Activated effector memory CD4-positive, alpha-beta T cell treated with Interleukin-2 at 50 U/mL for 16 hours (primary cell): ENCODE data around the gene MTX1.
A peak's percentile ranks its signal among the peaks of the same experiment; 100 is the strongest.
"Not testable (repeated sequence)": the region's sequence is repeated elsewhere in the genome, so short reads cannot be mapped to it uniquely, and the experiment has no call there.

ENCODE experiments used
- DNase-seq: peaks from one replicate; pipeline ENCODE4 v3.0.0-alpha.2; 2020

The MTX1 gene

DNA sequence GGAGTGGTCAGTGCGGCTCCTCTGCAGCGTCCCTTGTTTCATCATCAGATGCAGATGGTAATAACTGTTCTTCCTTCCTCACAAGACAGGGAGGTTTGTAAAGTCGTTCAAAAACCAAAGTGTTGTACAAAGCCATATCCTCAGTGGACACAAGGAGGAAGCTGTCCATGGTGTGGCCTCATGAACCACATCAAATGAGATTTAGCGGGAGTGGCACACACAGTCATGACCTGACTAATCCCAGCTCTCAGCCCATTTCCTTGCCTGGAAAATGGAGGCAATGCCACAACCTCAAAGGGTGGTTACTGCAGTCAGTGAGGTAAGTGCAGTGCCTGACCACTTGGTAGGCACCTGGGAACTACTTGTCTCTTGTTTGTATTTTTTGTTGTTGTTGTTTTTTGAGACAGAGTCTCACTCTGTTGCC, 33.4 kb downstream of the MTX1 start:
- no peak for DNase-seq

DNA sequence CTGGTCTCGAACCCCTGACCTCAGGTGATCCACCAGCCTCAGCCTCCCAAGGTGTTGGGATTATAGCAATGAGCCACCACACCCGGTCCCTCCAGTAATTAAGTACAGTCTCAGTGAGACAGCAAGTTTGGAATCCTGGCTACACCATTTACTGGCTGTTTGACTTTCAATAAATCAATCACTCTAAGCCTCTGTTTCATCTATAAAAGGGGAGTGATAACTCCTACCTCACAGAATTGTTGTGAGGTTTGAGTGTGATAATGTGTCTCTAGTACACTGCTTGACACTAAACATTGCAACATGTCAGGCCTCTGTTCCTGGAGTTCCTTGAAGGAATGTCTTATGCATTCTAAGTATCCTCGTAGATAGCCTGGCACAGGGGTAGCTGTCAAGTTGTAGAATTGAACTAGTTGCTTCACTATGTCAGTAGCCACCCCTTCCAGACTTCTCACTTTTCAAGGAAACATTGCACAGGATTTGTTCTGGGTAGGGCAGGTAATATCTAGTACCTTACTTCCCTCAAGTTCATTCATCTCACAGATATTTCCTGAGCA, 34.4 kb downstream of the MTX1 start:
- no peak for DNase-seq

DNA sequence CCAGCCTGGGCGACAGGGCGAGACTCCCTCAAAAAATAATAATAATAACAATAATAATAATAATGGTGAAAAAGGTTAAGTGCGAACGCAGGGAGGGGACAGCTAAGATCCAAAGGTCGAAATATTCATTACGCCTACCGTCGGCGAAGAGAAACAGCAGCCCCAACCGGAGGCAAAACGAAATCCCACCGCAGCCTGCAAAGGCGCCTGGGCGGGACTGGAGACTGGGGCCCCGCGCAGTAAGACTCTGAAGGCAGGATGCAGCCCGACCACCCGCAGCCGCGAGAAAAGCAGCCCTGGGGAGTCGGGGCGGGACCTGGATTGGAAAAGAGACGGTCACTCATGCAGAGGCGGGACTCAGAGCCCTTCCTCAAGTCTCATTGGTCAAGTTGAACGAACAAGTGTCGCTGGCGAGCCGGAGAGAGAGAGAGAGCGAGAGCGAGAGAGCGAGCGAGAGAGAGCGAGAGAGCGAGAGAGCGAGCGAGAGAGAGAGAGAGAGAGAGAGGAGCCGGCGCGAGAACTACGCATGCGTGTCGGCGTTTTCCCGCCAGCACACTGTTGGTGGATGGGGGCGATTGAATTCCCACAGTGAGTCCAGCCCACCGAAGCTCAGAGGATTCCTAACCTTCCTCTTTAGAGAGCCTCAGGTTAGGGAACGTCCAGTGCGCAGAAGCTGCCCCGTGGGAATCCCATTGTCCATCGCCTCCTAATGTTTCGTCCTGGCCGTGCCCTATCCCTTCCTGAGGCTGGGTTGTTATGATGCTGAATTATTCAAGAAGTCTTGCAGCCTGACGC, 36.1 kb downstream of the MTX1 start:
- peak; percentile 92 for DNase-seq

DNA sequence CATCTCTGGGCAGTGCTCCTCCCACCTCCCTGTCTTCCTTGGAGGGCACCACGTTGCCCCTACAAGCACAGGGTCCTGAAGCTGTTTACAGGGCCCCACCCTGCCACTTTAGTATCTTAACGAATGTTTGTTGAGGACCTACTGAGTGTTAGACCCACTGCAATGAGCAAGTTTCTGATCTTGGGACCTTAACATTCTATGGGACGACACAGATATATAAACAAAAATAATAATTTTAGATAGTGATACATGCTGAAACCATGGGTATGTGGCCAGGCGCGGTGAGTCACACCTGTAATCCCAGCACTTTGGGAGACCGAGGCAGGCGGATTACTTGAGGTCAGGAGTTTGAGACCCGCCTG, 36.6 kb downstream of the MTX1 start:
- no peak for DNase-seq

DNA sequence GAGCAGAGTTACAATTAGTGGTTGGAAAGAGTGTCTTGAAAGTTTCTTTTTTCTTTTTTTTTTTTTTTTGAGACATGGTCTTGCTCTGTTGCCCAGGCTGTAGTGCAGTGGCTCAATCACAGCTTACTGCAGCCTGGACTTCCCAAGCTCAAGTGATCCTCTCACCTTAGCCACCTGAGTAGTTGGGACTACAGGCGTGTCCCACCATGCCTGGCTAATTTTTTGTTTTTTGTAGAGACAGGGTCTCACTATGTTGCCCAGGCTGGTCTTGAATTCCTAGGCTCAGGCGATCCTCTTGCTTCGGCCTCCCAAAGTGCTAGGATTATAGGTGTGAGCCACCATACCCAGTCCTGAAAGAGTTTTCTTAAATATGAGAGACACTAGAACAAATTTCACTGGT, 38.3 kb downstream of the MTX1 start:
- DNase-seq, result not testable (repeated sequence)

DNA sequence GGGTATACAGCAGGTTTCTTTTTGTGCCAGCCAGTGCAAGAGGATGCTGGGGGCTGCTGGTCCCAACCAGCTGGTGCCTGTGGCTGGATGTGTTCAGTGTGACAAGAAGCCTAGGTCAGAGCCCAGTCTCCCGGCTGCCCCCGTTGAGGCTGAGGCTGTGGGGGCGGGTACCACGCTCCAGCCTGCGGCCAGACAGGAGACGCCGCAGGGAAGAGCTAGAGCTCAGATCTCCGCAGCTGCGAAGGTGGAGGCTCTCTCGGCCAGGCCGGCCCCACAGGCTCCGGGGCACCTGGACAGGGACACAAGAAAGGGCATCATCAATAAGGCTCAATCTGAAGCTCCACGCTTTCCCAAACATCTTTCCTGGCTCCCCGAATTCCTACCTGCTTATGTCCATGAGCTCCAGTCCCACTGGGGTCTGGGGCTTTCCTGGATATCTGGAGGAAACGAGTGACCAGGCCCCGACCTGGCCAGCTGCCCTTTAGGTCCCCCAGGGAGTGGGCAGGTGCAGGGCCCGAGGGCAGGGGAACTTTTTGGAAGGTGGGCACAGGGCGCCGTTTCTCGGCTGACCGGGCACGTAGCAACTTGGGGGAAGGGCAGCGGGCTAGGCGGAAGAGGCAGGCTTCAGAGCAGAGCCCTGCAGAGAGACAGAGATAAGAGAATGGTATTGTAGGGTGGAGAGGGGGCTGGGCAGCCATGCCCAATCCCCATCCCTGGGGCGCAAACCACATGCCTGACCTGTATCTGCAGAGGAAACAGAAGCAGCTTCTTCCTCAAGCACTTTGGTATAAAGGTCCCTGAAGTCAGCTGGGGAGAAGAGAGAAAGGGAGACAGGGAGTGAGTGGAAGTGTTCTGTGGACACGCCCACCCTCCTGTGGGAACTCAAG, 39.4 kb downstream of the MTX1 start:
- DNase-seq, result no peak

DNA sequence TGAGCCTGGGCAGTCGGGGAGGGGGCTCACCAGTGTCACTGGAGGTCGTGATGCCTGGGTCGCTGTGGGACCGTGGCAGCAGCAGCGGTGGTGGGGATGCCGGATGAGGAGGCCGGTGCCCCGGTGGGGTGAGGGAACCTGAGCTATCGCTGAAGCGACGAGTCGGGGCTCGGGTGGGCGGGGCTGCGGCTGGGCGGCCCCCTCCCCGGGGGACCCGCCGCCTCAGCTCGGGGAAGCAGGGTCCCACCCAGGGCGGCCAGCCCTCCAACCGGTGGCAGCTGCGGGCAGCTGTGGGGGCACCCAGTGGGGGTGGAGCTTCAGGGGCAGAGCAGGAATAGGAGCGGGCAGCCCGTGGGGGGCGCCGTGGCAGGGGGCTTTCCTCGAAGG, 41.7 kb downstream of the MTX1 start:
- no peak for DNase-seq

DNA sequence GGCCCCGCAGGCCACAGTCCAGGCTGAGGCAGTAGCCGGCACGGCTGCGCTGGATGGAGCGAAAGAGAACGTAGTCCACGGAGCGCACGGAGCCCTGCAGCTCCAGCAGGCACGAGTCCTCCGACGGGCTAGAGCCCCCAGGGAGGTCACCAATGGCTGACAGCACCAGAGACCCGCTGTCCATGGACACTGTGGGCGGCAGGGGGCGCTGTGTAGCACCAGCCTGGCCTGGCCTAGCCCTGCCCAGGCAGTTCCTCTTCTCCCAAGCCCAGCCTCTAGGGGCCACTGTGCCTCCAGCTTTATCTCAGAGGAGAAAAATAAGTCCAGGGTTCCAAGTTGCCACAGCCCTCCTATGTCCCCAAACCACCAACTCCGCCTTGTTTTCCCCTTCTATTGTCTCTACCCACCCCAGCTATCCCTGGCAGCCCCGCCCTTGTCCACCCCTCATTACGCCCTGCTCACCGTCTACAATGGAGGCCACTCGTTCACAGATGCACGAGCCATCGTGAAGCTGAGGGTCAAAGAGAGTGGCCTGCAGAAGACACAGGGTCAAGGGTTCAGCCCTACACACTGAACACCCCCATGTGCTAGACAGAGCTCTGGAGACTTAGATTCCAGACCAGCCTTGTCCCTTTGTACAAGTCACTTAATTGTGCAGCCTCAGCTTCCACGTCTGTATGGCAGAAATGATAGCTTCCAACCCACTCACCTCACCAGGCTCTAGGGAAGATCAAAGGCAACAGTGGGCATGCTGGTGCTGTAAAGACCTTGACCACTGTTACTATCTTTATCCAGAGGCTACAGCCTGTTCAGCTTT, 42.3 kb downstream of the MTX1 start:
- peak; percentile 89 for DNase-seq

DNA sequence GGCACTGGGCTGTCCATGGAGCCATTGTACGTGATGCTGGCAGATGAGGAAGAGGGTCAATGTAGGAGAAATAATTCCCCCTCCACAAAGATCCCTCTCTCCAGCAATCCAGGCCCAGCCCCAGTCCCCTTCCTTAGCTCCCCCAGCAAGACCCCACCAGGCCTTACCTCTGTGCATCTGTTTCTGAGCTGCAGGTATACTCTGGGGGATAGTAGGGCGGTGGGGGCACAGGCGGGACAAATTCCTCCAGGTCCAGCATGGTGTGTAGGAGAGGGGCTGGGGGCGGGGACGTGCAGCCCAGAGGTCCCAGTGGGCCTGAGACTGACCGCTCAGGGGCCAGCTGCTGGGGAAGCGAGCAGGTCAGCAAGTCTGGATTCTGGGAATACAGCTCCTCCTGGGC, 43.1 kb downstream of the MTX1 start:
- no peak for DNase-seq

DNA sequence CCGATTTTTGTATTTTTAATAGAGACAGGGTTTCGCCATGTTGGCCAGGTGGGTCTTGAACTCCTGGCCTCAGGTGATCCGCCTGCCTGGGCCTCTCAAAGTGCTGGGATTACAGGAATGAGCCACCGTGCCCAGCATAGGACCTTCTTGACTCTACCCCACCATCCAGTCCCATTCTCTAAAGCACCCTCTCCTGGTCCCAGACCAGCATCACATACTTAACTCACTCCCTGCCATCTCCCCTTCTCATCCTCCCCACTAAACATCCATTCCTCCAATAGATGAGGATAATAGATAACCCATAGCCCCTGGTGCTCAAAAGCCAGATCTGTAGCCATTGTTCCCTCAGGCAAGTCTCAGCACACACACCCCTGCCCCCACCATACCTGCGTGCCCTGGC, 44.7 kb downstream of the MTX1 start:
- no peak for DNase-seq

DNA sequence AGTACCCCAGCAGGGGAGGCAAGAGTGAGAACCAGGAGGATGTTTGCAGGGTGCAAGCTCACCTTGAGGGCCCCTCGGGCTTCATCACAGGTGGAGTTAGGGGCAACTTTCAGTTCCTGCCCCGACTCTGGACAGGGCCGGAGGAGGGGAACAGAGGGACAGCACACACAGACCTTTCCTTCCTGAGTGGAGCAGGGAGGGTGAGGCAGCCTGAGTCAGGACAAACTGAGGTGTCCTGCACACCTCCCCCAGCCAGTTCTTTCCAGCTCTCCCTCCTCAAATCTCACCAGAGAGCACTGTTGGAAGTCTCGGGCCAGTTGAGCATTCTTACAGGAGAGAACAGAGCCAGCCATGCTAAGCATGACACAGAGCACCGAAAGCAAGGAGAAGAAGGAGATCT, 45.3 kb downstream of the MTX1 start:
- DNase-seq, result no peak

DNA sequence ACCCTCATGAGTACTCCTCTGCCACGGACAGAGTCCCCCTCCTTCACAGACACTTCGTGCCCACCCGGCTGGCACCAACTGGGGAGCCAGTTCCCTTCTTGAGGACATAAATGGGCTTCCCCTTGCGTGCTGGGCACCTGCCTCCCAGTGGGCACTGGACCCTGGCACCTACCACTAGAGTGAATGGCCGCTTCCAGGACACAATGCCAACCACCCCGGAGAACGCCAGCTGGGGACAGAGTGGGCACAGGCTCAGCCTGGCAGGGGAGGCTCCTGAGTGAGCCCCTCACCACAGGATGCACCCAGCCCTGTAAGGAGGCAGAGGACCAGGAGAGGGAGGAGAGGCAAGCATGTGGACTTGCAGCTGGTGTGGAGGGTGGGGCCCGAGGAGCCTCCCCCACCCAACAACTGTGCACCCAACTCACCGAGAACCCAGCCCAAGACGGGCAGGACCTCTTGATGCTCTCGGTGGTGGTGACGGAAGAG, 45.8 kb downstream of the MTX1 start:
- DNase-seq, result no peak

DNA sequence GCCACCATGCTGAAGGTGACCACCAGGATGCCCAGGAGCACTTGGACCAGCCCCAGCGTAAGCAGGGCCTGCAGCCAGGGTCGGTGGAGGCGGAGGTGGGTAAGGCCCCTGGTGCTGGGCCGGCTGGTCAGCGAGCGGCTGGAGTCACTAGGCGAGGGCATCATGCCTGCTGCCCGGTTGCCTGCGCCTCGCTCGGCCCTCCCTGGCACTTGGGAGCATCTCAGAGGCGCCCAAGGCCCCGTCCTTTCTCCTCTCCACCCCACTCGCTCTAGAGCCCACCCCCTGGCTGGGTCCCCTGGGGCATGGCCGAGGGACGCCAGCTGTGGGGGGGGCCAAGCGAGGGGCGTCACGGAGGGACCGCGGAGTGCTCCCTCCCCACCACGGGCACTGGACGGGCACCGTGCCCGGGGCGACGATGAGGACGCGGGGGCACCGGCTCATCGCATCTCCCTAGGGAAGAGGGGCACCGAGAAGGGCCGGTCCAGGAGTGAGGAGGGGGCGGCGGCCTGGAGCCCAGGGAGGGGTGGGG, 46.3 kb downstream of the MTX1 start:
- no peak for DNase-seq

DNA sequence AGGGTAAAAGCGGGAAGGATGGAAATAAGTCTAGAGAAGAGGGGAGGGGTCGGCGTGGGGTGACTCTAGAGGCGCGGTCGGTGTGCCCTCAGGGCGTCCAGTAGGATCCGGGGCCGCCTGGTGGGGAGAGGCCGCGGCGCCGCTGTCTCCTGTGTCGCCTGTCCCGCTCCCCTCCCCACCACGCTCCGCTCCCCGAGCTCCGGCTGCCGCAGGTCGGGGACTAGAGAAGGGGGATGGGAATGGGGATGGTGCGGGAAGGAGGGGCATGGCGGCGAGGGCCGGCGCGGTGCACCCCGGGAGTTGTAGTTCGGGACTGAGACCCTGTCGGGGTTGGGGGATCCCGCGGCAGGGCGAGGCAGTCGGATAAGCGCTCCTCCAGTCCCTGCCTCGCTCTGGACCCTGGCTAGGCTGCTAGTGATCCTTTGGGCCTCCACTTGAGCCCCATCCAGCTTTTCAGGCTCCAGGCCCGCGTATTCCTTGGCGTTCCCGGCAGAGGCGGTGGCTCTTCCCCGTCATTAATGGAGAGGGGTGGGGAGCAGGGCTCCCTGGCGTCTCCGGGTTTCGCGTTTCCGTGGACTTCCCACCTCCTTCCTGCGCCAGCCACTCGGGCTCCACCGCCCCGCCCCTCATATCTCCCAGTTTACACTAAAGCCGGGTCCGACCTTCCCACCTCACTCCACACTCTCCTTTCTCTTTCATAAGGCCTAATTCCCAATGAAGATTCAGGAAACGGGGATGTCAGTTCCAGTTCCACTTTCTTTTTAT, 46.9 kb downstream of the MTX1 start, which contains the start of gene ENTREP3:
TSS of gene ENTREP3 (minus strand) at position 241 of the 765 bp plus-strand sequence. CDS start 606 bp downstream, outside the sequence.
- peak; percentile 50 for DNase-seq

DNA sequence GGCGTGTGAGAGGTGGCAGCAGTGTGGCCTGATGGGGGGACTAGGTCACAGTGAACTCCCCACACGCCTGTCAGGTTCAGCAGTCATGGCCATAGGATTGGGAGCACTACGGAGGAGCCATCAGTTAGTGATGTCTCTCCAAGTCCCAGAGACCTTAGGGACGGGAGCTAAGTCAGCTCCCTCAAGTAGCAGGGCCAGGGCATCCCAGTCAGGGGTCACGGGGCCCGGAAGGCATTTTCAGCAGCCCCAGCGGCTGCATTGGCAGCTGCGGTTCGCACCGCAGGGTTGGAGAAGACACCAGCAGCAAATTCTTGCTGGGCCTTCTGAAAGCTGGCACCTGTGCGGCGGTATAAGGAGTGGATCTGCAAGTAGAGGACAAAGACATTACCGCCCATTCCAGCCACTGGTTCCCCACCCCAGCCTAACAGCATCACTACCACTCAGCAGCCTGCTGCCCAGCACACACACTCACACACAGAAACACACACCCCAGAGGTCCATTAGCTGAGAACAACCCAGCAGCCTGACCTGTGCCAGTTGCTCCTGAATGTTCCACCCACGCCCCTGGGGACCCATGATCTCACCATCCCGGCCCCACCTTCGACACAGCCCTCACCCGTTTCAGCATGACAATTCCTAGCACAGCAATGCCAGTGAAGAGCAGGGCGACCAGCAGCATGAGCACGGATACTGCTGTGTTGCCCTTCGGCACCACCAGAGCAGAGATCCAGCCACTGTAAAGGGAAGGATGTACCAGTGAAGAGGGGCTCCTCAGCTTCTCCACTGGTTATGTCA, 47.8 kb downstream of the MTX1 start:
- DNase-seq, result no peak

DNA sequence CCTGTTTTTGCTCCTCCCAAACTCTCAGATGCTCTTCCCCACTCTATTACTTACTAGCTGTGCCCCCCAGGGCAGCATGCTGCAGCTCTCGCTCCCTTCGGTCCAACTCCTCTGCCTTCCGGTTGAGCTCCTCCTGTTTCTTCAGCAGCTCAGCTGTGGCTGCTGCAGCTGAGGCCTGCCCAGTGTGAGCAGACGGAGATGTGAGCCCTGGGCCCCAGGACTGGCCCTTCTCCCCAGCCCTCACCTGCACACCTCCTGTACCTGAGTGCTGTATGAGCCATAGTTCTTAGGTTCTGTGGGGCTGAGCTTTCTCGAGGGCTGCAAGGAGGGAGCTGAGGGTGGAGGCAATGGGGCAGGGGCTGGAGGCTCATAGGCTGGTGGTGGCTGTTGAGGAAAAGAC, 51.8 kb downstream of the MTX1 start:
- DNase-seq, result no peak

DNA sequence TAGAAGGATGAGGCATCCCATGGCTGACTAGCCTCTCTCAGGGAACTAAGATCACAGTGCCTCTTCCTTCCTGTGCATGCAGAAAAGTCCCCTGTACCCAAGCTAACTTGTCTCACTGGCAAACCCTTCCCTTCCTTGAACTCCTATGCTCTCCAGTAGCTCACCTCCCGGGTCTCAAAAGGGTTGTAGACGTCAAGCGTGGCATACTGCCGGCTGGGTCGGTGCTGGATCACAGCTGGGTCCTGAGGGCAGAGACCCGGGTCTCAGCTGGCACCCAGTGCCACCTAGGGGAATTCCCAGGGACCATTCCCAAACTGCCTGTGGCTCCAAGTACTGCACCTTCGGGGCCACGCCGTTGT, 53.0 kb downstream of the MTX1 start:
- no peak for DNase-seq

DNA sequence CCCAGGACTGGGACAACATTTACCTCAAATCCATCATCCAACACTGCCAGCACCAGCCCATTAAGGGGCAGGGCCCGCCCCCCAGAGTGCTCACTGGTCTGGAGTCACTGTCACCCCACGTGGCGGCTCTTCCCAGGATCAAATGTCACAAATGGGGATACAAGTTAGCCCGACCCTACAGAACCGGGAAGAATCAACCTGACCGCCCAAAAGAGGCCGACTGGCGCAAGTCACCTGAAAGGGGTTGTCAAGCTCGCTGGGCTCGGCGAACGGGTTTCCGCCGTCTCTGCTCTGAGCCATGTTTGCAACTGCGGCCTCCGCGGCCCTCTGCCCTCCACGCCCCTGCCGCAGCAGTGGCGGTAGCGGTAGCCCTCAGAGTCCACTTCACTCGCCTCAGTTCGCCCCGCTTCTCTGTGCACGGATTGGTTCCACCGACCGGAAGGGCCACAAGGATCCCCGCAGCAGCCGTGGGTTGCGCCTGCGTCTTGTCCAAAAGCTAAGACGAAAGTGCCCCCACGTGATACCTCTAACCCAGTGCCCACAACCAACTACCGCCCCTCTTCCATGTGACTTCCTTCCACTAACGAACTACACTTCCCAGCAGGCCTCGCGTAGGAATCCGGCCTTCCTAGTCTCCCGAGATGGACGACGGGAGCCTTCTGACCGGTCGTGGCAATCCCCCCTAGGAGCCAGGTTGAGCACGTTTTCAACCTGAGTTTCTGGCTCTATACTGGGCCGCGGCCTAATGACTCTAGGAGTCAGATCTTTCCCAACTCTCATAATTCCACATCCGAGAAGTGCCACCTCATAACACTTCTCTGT, 53.6 kb downstream of the MTX1 start, which contains the start of gene SCAMP3:
TSS of gene SCAMP3 (minus strand) at position 509 of the 822 bp plus-strand sequence. CDS start at position 300, 209 bp downstream.
- peak; percentile 77 for DNase-seq

DNA sequence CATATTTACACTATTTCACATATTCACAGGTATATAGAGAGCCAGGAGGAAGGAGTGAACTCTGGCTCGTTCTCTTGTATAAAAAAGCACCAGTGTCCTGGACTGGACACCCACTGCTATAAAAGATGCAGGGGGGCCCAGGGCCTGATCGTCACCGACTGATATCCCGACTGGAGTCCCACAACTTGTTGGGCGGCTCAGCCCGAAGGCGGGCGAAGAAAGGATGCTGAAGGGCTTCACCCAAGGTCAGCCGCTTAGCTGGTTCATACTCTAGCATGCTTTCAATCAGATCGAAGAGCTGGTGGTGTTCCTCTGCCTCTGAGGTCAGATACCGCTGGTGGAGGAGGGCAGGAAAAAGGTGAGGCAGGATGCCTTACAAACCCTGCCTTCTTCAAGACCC, 54.6 kb downstream of the MTX1 start:
- no peak for DNase-seq
